Common myeloid progenitor, CD34-positive (primary cell): ENCODE results near the gene ANP32B.

Source experiments
- CTCF ChIA-PET: fragments of 350-600 bp; sonication (Branson Sonifier 250); formaldehyde crosslinking; loops from one replicate; lab custom pipeline; 2021; ENCODE audit warnings: antibody characterized with exemption; lab: Charles Lee
- POLR2A ChIA-PET: fragments of 350-600 bp; sonication (Branson Sonifier 250); formaldehyde crosslinking; loops from one replicate; lab custom pipeline; 2021; ENCODE audit warnings: antibody characterized with exemption; lab: Charles Lee
- DNase-seq, 3 donors: peaks; one replicate each; pipeline versions ENCODE4 v3.0.0 to v3.0.0-alpha.2; 2013
- H3K27ac ChIP-seq, 2 experiments: 1 replicate in 1 of 2; 2 replicates in 1 of 2; pipeline ENCODE4 v1.7.0; 2013; ENCODE audit warnings: inconsistent platforms in 2 of 2, low read length in 2 of 2, mild to moderate bottlenecking in 2 of 2, low read depth in 1 of 2, moderate library complexity in 1 of 2; ENCODE audit not compliant: severe bottlenecking in 2 of 2, insufficient read depth in 1 of 2, poor library complexity in 1 of 2
- H3K27me3 ChIP-seq, 5 experiments: replicated peaks in 2 of 5; 1 replicate in 3 of 5; 2 replicates in 2 of 5; pipeline versions ENCODE4 v1.6.1 to v1.7.0; 2013; ENCODE audit warnings: low read length in 4 of 5, mild to moderate bottlenecking in 2 of 5, moderate library complexity in 2 of 5, inconsistent platforms in 1 of 5; ENCODE audit not compliant: insufficient read depth in 5 of 5, control insufficient read depth in 4 of 5
- H3K36me3 ChIP-seq, 4 experiments: 1 replicate in 2 of 4; 2 replicates in 2 of 4; pipeline versions ENCODE4 v1.6.1 to v1.7.0; 2013; ENCODE audit warnings: low read length in 3 of 4, control low read depth in 1 of 4, mild to moderate bottlenecking in 1 of 4; ENCODE audit not compliant: control insufficient read depth in 4 of 4, insufficient read depth in 4 of 4
- H3K4me1 ChIP-seq, 4 experiments: 1 replicate in 3 of 4; 2 replicates in 1 of 4; pipeline versions ENCODE4 v1.6.1 to v1.7.1; 2013; ENCODE audit warnings: low read length in 3 of 4, mild to moderate bottlenecking in 3 of 4, control low read depth in 1 of 4, inconsistent platforms in 1 of 4, moderate library complexity in 1 of 4; ENCODE audit not compliant: control insufficient read depth in 4 of 4, insufficient read depth in 4 of 4; ENCODE audit errors: control extremely low read depth in 1 of 4
- H3K4me3 ChIP-seq, 7 experiments: 1 replicate in 4 of 7; 2 replicates in 3 of 7; pipeline versions ENCODE4 v1.5.1 to v1.7.0; 2013; ENCODE audit warnings: mild to moderate bottlenecking in 7 of 7, low read length in 6 of 7, moderate library complexity in 6 of 7, inconsistent platforms in 2 of 7, low read depth in 2 of 7, control low read depth in 1 of 7; ENCODE audit not compliant: insufficient read depth in 4 of 7, control insufficient read depth in 1 of 7; ENCODE audit errors: extremely low read depth in 1 of 7
- H3K9me3 ChIP-seq, 5 experiments: 1 replicate in 4 of 5; 2 replicates in 1 of 5; pipeline versions ENCODE4 v1.6.1 to v1.7.1; 2013; ENCODE audit warnings: low read length in 4 of 5, mild to moderate bottlenecking in 2 of 5, inconsistent platforms in 1 of 5, low read depth in 1 of 5, moderate library complexity in 1 of 5; ENCODE audit not compliant: control insufficient read depth in 4 of 5, insufficient read depth in 2 of 5; ENCODE audit errors: control extremely low read depth in 1 of 5
- WGBS: methylation state at CpG from one replicate; pipeline ENCODE4 v1.1.5; 2013; ENCODE audit not compliant: insufficient coverage; 5-methylcytosine and 5-hydroxymethylcytosine counted together

The ANP32B gene

DNA sequence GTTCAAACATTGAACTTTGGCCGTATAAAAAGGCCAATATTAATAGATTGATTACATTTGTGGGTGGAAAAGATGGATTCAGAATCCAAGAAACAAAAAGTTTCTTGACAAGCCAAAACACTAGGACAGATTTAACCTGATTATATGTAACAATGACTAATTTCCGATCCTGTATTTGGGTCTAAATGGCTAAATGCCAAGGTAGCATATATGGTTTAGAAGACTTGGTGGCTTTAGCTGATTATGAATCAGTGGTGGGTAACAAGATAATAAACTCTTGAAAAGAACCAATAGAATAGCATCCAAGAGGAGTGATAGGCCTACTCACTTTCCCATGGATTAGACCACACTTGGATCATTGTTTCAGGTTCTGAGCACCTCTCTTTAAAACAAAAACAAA lies 21.8 kb upstream of the ANP32B start:
- no peak for DNase-seq
- Histone ChIP-seq H3K27me3 (no peaks in the 10 kb centered on the region), H3K4me1 (peaks cover 0 to 16% (median 10%) of the 10 kb centered on the region in 4 experiments), H3K36me3 (no peaks in the 10 kb centered on the region), H3K4me3 (no peak overlapping the region), H3K27ac (no peak overlapping the region), H3K9me3 (no peaks in the 10 kb centered on the region)
- WGBS = no CpG with 5 or more reads among the region's 2 CpGs
- ChIA-PET CTCF (interaction anchor here (0.7 to 8.2 kb wide), 3 partner anchors 10 to 39 kb away, joined by 4 to 64 read pairs (median 8); partner anchors contain the start of genes ANP32B and TRMO), POLR2A (no interaction called here)

DNA sequence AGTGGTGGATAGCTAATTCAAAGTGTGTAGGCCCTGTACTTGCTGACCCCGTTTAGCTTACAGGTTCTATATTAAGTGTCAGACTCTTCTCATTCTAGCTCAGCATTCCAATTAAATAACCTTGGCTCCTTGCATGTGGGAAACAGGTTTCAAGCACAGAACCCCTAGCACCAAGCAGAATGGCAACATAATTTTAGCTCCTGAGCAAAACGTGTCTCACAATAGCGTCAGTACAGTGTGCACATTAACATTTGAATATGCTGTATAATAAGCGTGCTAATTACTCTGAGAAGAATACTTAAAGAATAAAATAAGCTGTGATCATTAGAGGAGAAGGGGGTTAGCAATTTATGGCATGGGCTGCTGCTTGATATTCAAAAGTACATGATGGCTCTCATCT lies 21.0 kb upstream of the ANP32B start:
- Histone ChIP-seq H3K36me3 (no peaks in the 10 kb centered on the region), H3K27me3 (no peaks in the 10 kb centered on the region), H3K4me1 (peaks cover 0 to 17% (median 10%) of the 10 kb centered on the region in 4 experiments), H3K4me3 (no peak overlapping the region), H3K27ac (no peak overlapping the region), H3K9me3 (no peaks in the 10 kb centered on the region)
- 96% methylated on average over 3 of the region's 4 CpGs for WGBS
- CTCF ChIA-PET = interaction anchor here (0.6 to 8.2 kb wide), 10 partner anchors 9 to 112 kb away, joined by 3 to 64 read pairs (median 3); partner anchors contain the start of genes ANP32B and TRMO
- POLR2A ChIA-PET = interaction anchor here (1.1 kb wide), 1 partner anchor 21 kb away, joined by 3 read pairs; the partner anchor contains the start of gene ANP32B
- no peak for DNase-seq

DNA sequence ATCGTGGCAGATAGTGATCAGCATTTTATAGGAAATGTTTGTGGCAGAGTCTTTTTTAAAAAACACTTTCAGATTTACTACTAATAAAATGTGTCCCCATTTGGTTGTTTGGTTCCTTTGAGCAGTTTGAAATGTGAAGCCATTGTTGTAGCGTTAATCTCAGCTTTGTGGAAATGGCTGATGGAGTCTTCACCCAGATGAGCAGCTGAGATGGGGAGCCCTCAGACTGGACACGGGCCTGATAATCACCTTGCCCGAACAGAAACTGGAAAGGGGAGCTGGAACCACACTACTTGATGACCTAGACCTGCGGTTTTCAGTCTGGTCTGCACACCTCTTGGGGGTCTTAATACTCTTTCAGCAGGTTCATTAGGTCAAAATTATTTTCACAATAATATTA lies 20.6 kb upstream of the ANP32B start:
- Histone ChIP-seq H3K36me3 (no peaks in the 10 kb centered on the region), H3K4me3 (no peak overlapping the region), H3K27ac (no peak overlapping the region), H3K9me3 (no peaks in the 10 kb centered on the region), H3K4me1 (peaks cover 0 to 17% (median 10%) of the 10 kb centered on the region in 4 experiments), H3K27me3 (no peaks in the 10 kb centered on the region)
- no peak for DNase-seq
- POLR2A ChIA-PET = interaction anchor here (1.1 kb wide), 1 partner anchor 21 kb away, joined by 3 read pairs; the partner anchor contains the start of gene ANP32B
- CTCF ChIA-PET = interaction anchor here (0.6 to 8.2 kb wide), 10 partner anchors 8 to 112 kb away, joined by 3 to 64 read pairs (median 3); partner anchors contain the start of gene ANP32B
- 100% methylated on average over 3 of the region's 5 CpGs for whole genome bisulfite sequencing

DNA sequence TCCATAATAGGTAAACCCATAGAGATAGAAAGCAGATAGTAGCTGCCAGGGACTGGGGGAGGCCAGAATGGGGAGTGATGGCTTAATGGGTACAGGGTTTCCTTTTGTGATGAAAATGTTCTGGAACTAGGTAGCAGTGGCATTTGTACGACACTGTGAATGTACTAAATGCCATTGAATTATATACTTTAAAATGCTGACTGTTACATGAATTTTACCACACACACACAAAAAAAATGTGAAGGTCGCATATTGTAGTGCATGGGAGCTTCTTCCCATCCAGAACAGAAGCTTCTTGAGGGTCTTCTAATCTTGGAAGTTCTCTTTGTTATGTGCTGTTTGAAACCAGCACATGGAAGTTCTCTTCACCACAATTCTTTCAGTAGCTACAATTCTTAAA lies 19.9 kb upstream of the ANP32B start:
- peaks cover 0 to 17% (median 10%) of the 10 kb centered on the region in 4 experiments for H3K4me1 ChIP-seq
- no peaks in the 10 kb centered on the region for H3K36me3 ChIP-seq
- DNase-seq = no peak
- no peak overlapping the region for H3K27ac ChIP-seq
- ChIA-PET CTCF (interaction anchor here (1.4 to 8.2 kb wide), 4 partner anchors 9 to 41 kb away, joined by 3 to 64 read pairs (median 19); partner anchors contain the start of genes ANP32B and TRMO), POLR2A (no interaction called here)
- no peaks in the 10 kb centered on the region for H3K9me3 ChIP-seq
- H3K27me3 ChIP-seq = no peaks in the 10 kb centered on the region
- H3K4me3 ChIP-seq = no peak overlapping the region
- WGBS = no CpG with 5 or more reads among the region's 2 CpGs

DNA sequence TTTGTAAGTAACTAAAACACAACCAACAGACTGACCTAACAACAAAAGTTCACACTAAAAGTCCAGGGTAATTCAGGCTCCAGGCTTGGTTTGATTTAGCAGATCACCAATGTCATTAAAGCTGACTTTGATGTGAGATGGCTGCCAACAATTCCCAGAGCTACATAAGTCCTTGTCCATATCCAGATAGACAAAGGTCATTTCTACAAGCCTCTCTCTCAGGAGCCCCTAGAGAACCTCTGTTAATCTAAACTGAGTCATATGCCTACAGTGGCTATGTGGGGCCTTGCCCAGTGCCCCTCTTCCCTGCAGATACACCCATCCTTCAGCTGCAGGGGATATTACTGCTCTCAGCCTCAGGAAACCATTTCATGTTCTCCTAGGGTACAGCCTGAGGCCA lies 18.2 kb upstream of the ANP32B start:
- no peaks in the 10 kb centered on the region for H3K36me3 ChIP-seq
- H3K9me3 ChIP-seq = no peaks in the 10 kb centered on the region
- no peak for DNase-seq
- ChIA-PET POLR2A (no interaction called here), CTCF (interaction anchor here (1.5 to 8.2 kb wide), 4 partner anchors 8 to 29 kb away, joined by 8 to 64 read pairs (median 20); partner anchors contain the start of gene ANP32B)
- no peak overlapping the region for H3K27ac ChIP-seq
- no peaks in the 10 kb centered on the region for H3K27me3 ChIP-seq
- H3K4me3 ChIP-seq = no peak overlapping the region
- peaks cover 3 to 13% (median 6%) of the 10 kb centered on the region in 4 experiments for H3K4me1 ChIP-seq

DNA sequence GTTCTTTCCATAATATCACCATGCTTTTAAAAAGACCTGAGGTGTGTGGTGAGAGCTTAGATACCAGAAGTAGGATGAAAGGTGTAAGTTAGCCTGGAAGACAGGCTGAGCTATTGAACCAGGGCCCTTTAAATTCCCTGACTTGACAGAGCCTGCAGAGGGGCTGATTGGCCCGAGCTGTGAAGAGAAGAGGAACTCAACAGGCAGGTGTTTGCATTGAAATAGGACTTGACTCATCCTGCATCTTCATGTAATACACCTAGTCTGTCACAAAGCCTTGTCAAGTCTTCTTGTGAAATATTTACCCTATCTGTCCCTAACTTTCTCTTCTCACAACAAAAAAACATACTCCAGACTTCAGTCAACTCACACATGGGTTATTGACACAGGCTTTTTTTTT lies 16.6 kb upstream of the ANP32B start:
- CTCF ChIA-PET = interaction anchor here (0.8 to 1.6 kb wide), 5 partner anchors 8 to 44 kb away, joined by 3 to 7 read pairs (median 3); partner anchors contain the start of gene TRMO
- Histone ChIP-seq H3K27ac (no peak overlapping the region), H3K4me3 (no peak overlapping the region), H3K36me3 (no peaks in the 10 kb centered on the region), H3K4me1 (peaks cover 8 to 24% (median 13%) of the 10 kb centered on the region in 4 experiments), H3K9me3 (no peaks in the 10 kb centered on the region), H3K27me3 (no peaks in the 10 kb centered on the region)
- POLR2A ChIA-PET = no interaction called here
- whole genome bisulfite sequencing = no CpG with 5 or more reads among the region's 1 CpG
- peak in 2 of 3 donors; percentile 33 to 51 for DNase-seq

DNA sequence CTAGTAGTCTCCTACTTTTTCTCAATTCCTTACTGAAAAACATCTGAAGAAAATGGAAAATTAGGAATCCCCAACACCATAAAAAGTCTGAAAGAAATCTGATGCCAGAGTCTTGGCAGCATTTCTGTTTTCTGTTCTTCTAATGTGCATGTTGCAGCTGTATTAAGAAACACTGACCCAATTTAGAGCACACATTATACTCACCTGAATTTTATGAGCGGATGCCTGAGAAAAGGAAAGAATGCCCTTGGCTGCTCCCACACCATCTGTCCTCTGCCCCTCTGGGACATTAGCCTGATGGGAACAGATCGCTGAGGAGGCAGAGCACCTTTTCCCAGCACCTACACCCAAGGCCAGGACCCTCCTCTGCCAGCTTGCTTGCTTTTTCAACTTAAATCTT lies 14.1 kb upstream of the ANP32B start:
- WGBS = 100% methylated on average over 1 of the region's 2 CpGs
- Histone ChIP-seq H3K9me3 (no peaks in the 10 kb centered on the region), H3K4me1 (peaks cover 8 to 30% (median 14%) of the 10 kb centered on the region in 4 experiments), H3K4me3 (no peak overlapping the region), H3K27me3 (no peaks in the 10 kb centered on the region), H3K36me3 (no peaks in the 10 kb centered on the region), H3K27ac (no peak overlapping the region)
- no peak for DNase-seq
- CTCF ChIA-PET = interaction anchor here (1.5 to 4.1 kb wide), 5 partner anchors 9 to 14 kb away, joined by 3 to 16 read pairs (median 7); partner anchors contain the start of gene ANP32B
- POLR2A ChIA-PET = no interaction called here
